ENCODE data around the gene CRKL. TPM values are rescaled to one million over a fixed set of nuclear protein-coding genes. Genes with fewer than 3 reads are reported as not detected.

CRKL gene
- polyA plus RNA-seq, 3 donors: 26.0 to 37.5 (median 29.4) TPM

- Mint-ChIP-seq H3K27ac (peak overlapping the region; percentile 68 to 96 (median 93)), H3K4me1 (peaks cover 46% of the 10 kb centered on the region), H3K27me3 (ENCODE audit: low read depth in 3 of 3) (peaks cover 0 to 4% (median 1%) of the 10 kb centered on the region in 3 donors), H3K36me3 (peaks cover 9% of the 10 kb centered on the region in 2 donors), H3K9me3 (no peaks in the 10 kb centered on the region), H3K4me3 (peak overlapping the region; percentile 99)
- H3K9me3 ChIP-seq (replicated peaks in 1 of 2; ENCODE audit: control insufficient read depth in 1 of 2, insufficient read depth in 1 of 2, low read length in 2 of 2): no peaks in the 10 kb centered on the region
- peak overlapping the region in 1 of 2 donors; percentile 91 for H3K27ac ChIP-seq (ENCODE audit: low read depth in 1 of 2, low read length in 2 of 2)
- H2AFZ ChIP-seq (ENCODE audit: insufficient read depth, low read depth, low read length, poor library complexity, severe bottlenecking): peak overlapping the region; percentile 97
- intact Hi-C loops (cut with micrococcal nuclease): loop anchor here (5.0 to 10.0 kb wide), 4 partner anchors 36 to 84 kb away; partner anchors contain the start of genes PI4KA (in 1 of the 2), SNAP29 (in 1 of the 2) and THAP7 (in 1 of the 2)
- H3K9ac ChIP-seq (ENCODE audit: insufficient read depth, low read length, poor library complexity, severe bottlenecking): peak overlapping the region; percentile 97
- H3K79me2 ChIP-seq (ENCODE audit: insufficient read depth, low read length): peaks cover 66% of the 10 kb centered on the region
- DNase-seq: no peak
- peaks cover 27 to 32% of the 10 kb centered on the region in 2 donors for H3K4me1 ChIP-seq (ENCODE audit: control insufficient read depth in 1 of 2, insufficient read depth in 2 of 2, low read length in 2 of 2)
- H3K36me3 ChIP-seq (replicated peaks in 1 of 2; ENCODE audit: control insufficient read depth in 1 of 2, insufficient read depth in 2 of 2, low read length in 2 of 2): no peaks in the 10 kb centered on the region
- peaks cover 48% of the 10 kb centered on the region for H4K20me1 ChIP-seq (ENCODE audit: insufficient read depth, low read length)
- H3K4me2 ChIP-seq (replicated peaks; ENCODE audit: extremely low read depth, low read length, poor library complexity, severe bottlenecking): peak overlapping the region; percentile 90
- H3K4me3 ChIP-seq (replicated peaks in 1 of 3; ENCODE audit: low read depth in 2 of 3, low read length in 3 of 3): peak overlapping the region; percentile 82 to 89 (median 89)
- H3K27me3 ChIP-seq (ENCODE audit: control insufficient read depth in 2 of 2, insufficient read depth in 2 of 2, low read length in 2 of 2): no peaks in the 10 kb centered on the region
- 14% methylated on average over 4 of the region's 19 CpGs for WGBS (ENCODE audit: insufficient coverage)
- TF ChIP-seq, protein P1, sequence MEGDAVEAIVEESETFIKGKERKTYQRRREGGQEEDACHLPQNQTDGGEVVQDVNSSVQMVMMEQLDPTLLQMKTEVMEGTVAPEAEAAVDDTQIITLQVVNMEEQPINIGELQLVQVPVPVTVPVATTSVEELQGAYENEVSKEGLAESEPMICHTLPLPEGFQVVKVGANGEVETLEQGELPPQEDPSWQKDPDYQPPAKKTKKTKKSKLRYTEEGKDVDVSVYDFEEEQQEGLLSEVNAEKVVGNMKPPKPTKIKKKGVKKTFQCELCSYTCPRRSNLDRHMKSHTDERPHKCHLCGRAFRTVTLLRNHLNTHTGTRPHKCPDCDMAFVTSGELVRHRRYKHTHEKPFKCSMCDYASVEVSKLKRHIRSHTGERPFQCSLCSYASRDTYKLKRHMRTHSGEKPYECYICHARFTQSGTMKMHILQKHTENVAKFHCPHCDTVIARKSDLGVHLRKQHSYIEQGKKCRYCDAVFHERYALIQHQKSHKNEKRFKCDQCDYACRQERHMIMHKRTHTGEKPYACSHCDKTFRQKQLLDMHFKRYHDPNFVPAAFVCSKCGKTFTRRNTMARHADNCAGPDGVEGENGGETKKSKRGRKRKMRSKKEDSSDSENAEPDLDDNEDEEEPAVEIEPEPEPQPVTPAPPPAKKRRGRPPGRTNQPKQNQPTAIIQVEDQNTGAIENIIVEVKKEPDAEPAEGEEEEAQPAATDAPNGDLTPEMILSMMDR (IDR thresholded peaks at IDR 0.05): no peak
Observed at GRCh38 chr22:20918663-20919218, 1.5 kb downstream of the CRKL start.

GRCh38 chr22:20919718-20920117, 2.5 kb downstream of the CRKL start:
- no peak overlapping the region for H2AFZ ChIP-seq (ENCODE audit: insufficient read depth, low read depth, low read length, poor library complexity, severe bottlenecking)
- intact Hi-C loops (cut with micrococcal nuclease): loop anchor here (5.0 to 10.0 kb wide), 5 partner anchors 37 to 83 kb away; partner anchors contain the start of genes PI4KA (in 1 of the 2), SNAP29 (in 1 of the 2) and THAP7 (in 1 of the 2)
- no peaks in the 10 kb centered on the region for H3K27me3 ChIP-seq (ENCODE audit: control insufficient read depth in 2 of 2, insufficient read depth in 2 of 2, low read length in 2 of 2)
- H3K27ac ChIP-seq (ENCODE audit: low read depth in 1 of 2, low read length in 2 of 2): peak overlapping the region in 1 of 2 donors; percentile 70
- no CpG with 5 or more reads among the region's 4 CpGs for WGBS (ENCODE audit: insufficient coverage)
- Mint-ChIP-seq H3K27ac (peak overlapping the region in 3 of 7 donors; percentile 20 to 79 (median 46)), H3K4me3 (peak overlapping the region; percentile 99), H3K9me3 (no peaks in the 10 kb centered on the region), H3K4me1 (peaks cover 48% of the 10 kb centered on the region), H3K36me3 (peaks cover 9 to 15% of the 10 kb centered on the region in 2 donors), H3K27me3 (ENCODE audit: low read depth in 3 of 3) (peaks cover 0 to 2% (median 1%) of the 10 kb centered on the region in 3 donors)
- peak overlapping the region; percentile 97 for H3K9ac ChIP-seq (ENCODE audit: insufficient read depth, low read length, poor library complexity, severe bottlenecking)
- TF ChIP-seq, protein P1 (IDR thresholded peaks at IDR 0.05): no peak
- peak overlapping the region; percentile 90 for H3K4me2 ChIP-seq (replicated peaks; ENCODE audit: extremely low read depth, low read length, poor library complexity, severe bottlenecking)
- peaks cover 27 to 32% of the 10 kb centered on the region in 2 donors for H3K4me1 ChIP-seq (ENCODE audit: control insufficient read depth in 1 of 2, insufficient read depth in 2 of 2, low read length in 2 of 2)
- H4K20me1 ChIP-seq (ENCODE audit: insufficient read depth, low read length): peaks cover 58% of the 10 kb centered on the region
- peak overlapping the region in 2 of 3 experiments; percentile 82 to 89 for H3K4me3 ChIP-seq (replicated peaks in 1 of 3; ENCODE audit: low read depth in 2 of 3, low read length in 3 of 3)
- no peak for DNase-seq
- H3K36me3 ChIP-seq (replicated peaks in 1 of 2; ENCODE audit: control insufficient read depth in 1 of 2, insufficient read depth in 2 of 2, low read length in 2 of 2): peaks cover 0 to 6% of the 10 kb centered on the region in 2 donors
- peaks cover 76% of the 10 kb centered on the region for H3K79me2 ChIP-seq (ENCODE audit: insufficient read depth, low read length)
- H3K9me3 ChIP-seq (replicated peaks in 1 of 2; ENCODE audit: control insufficient read depth in 1 of 2, insufficient read depth in 1 of 2, low read length in 2 of 2): no peaks in the 10 kb centered on the region

Measured in CD14-positive monocyte (primary cell).